NCI-H345 treated with DMSO at 0.1 percent for 48 hours (cell line): ENCODE data around the gene SLC25A53.

Experiments
- DNase-seq: peaks from one replicate; lab custom pipeline; 2025; ENCODE audit not compliant: unreplicated experiment; lab: John Stamatoyannopoulos, UW

The SLC25A53 gene, protein sequence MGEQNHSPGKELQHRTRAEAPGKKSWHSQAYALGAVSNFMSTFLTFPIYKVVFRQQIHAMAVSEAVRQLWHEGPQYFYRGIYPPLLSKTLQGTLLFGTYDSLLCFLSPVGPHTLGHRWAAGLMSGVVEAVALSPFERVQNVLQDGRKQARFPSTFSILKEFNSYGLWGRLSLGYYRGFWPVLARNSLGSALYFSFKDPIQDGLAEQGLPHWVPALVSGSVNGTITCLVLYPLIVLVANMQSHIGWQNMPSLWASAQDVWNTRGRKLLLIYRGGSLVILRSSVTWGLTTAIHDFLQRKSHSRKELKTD

DNA sequence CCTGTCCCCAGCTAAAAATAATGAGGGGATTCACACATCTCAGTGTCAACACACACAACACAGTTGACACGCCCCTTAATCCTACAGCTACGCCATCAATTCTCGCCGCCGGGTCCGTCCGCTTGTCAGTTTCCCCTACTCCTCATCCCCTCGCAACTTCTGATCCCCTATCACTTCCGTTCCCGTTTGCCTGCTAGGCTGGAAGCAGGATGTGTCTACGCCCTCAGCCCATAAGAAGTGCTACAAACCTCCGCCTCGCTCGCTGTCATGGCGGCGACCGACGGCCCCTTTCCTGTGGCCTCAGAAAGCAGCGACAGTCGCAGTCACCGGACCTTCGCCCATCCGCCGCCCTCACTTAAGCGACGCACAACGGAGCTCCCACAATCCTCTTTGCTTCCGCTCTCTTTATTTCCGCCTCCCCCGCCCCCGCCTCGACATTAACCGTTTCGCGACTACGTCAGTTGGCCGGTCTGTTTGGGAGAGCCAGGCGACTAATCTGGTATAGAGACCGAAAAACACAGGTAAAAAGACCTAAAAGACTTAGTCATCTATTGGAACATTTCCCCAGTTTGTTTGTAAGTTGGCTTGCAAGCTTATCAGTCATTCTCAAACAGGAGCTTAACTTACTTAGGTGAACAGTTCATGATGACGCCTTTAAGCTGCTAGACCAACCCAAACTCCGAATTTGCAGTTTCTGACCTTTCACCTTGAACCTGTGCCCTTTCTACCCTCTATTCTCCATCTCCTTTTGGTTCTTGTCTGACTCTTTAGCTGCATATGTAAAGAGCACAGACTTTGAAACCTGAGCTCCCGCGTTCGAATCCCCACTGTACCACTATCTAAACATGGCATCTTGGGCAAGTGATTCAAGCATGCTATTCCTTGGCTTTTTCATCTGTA lies at the start of gene SLC25A53:
SLC25A53 (minus strand) TSS at position 380 of the 900 bp plus-strand sequence. CDS start 51,752 bp downstream, outside the sequence.
- DNase-seq = peak; percentile 66

DNA sequence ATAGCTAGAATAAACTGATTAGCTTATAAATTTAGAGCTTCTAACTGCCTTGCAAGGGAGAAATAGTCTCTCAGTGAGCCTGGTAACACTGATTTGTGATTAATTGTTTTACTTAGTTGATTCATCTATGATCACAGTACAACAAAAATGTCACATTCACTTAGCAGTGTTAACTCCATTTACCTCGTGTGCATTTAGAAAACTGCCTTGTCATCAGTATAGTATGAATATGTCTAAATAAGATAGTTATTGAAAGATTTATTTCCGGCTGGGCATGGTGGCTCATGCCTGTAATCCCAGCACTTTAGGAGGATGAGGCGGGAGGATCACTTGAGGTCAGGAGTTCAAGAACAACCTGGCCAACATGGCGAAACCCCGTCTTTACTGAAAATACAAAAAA lies 48.7 kb upstream of the SLC25A53 start:
- DNase-seq = no peak

DNA sequence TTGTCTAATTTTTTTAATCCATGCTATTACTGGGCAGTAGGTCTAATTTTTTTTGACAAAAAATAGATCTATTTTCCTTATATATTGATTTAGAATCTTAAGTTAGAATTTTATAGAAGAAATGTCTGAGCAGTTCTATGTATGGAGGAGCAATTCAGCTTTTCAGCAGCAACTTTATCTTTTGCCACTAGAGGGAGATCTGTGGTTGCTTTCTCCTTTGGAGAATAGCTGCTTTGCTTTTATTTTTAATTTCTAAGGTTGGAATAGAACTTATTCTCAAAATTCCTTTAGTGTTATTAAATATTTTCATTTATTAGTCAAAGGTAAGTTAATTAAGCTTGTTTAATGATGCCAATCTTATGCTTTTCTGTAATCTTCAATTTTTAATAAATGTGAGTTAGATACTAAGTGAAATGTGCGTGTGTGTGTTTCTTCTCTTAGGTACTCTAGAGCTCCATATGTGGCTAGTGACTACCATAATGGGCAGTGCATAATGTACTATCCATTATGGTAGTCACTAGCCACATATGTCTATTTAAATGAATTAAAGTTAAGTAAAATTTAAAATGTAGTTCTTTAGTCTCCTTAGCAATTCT lies 38.8 kb upstream of the SLC25A53 start:
- no peak for DNase-seq

DNA sequence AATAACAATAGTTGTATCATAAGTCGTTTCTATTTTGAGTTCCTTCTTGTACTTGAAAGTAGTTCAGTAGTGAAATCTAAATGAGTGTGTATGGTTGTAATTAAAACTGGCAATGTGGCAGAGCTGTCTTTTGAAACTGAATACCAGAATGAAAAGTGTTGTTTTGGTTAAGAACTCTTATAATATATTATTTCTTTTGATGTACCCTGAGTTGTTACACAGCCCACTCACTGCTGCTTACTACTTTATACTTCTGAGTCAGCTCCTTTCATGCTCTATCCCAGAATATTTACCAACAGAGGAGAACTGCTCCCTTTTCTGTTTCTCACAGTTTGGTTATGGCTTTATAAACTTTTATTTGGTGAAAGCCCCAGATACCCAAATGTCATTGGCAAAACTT lies 38.2 kb upstream of the SLC25A53 start:
- DNase-seq = no peak

DNA sequence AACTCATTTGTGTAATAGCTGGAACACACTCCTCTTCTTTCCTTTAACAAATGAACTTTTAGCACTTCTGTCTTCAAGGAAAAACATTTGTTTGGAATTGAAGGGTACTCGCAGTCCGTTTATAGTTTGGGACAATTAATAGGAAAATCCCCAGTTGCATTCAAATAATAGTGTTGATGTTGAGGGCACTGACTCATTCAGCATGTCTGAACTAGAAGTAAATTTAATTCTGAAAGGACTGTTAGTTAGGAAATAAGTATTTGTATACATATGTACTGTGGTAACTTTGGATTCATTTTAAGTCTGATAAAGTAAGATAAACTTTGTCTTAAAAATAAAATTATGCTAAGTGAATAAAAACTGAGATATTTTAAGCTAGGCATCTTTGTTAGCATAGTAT lies 36.7 kb upstream of the SLC25A53 start:
- DNase-seq = no peak

DNA sequence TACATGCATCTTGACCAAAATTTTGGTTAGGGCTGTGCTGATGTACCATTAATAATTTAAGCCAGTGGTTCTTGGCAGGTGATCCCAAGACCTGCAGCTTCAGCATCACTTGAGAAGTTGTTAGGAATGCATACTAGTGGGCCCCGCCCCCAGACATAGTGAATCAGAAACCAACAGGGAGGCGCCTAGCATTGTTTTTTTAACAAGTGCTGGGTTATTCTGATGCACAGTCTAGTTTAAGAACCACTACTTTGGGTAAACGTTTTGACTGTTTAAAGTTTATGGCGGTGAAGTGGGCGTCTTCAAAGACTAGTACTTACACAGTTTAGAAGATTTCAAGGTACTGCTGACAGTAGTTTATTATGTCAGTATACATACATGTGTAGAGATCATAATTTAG lies 33.0 kb upstream of the SLC25A53 start:
- no peak for DNase-seq

DNA sequence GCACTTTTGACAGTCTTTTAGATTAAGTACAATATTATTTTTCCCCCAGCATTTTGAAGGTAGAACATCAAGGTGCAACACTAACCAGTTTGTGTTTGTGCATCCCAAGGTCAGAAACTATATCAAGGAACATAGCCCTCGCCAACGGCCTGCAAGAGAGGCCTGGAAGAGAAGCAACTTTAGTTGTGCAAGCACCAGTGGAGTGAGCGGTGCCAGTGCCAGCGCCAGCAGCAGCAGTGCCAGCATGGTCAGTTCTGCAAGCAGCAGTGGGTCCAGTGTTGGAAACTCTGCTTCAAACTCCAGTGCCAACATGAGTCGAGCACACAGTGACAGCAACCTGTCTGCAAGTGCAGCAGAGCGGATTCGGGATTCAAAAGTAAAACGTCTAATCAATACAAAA lies 31.1 kb upstream of the SLC25A53 start:
- DNase-seq = no peak

DNA sequence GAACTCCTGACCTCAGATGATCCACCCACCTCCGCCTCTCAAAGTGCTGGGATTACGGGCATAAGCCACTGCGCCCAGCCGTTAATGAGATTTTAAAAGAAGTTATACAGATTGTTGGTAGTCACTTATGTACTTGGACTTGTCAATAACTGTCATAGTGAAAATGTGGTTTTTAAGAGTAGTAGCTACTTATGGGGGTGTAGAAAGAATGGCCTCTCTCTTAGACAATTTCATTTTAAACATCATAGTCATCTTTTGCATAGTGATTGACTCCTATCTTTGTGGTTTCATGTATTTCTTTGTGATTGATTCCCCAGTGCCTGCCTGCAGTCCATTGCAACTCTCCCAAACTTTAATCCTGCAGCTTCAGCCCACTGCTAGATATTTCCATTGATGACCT lies 26.9 kb upstream of the SLC25A53 start:
- DNase-seq = no peak

DNA sequence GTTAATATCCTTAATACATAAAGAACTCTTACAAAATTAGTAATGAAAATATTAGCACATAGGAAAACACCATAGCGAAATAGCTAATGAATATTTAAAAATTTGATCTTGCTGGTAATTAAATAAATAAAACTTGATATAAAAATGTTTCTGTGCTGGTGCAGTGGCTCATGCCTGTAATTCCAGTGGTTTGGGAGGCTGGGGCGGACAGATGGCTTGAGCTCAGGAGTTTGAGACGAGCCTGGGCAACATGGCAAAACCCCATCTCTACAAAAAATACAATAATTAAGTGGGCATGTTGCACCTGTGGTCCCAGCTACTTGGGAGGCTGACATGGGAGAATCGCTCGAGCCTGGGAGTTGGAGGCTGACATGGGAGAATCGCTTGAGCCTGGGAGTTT lies 17.0 kb upstream of the SLC25A53 start:
- no peak for DNase-seq

DNA sequence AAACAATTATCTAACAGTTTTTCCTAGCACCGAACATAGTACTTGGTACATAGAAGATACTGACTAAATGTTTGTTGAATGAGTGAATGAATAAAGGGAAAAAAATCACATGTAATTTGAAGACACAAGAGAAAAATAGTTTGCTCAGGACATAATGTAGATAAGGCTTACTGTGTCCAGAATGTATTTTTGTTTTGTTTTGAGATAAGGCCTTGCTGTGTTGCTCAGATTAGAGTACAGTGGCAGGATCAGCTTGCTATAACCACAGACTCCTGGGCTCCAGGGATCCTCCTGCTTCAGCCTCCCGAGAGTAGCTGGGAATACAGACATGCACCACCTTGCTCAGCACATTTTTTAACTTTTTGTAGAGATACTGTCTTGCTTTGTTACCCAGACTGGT lies 16.0 kb upstream of the SLC25A53 start:
- no peak for DNase-seq

DNA sequence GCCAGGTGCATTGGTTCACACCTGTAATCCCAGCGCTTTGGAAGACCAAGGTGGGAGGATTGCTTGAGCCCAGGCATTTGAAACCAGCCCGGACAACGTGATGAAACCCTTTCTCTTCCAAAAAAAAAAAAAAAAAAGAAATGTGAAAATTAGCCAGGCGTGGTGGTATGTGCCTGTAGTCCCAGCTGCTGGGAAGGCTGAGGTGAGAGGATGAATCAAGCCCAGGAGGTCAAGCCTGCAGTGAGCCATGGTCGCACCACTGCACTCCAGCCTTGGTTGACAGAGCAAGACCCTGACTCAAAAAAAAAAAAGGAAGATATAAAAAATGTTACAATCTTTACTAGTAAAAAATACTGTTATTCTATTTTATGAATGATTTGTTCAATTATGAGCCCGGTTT lies 15.3 kb upstream of the SLC25A53 start:
- no peak for DNase-seq

DNA sequence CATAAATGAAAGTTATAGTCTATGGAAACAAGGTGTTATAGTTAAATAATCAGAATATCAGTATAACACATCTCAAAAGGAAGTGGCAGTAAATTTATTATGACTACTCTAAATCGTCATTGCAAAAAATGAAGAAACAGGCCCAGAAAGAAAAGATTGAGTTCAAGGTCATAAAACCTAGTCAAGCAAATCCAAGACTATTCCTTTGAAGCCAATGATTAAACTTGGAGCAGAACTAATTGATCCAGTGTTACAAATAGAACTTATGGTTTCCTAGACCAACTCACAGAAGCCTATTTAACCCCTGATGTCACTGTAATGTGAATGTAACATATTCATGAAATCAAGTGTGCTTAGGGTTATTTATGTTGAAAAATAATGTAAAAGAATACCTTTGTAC lies 11.3 kb upstream of the SLC25A53 start:
- no peak for DNase-seq

DNA sequence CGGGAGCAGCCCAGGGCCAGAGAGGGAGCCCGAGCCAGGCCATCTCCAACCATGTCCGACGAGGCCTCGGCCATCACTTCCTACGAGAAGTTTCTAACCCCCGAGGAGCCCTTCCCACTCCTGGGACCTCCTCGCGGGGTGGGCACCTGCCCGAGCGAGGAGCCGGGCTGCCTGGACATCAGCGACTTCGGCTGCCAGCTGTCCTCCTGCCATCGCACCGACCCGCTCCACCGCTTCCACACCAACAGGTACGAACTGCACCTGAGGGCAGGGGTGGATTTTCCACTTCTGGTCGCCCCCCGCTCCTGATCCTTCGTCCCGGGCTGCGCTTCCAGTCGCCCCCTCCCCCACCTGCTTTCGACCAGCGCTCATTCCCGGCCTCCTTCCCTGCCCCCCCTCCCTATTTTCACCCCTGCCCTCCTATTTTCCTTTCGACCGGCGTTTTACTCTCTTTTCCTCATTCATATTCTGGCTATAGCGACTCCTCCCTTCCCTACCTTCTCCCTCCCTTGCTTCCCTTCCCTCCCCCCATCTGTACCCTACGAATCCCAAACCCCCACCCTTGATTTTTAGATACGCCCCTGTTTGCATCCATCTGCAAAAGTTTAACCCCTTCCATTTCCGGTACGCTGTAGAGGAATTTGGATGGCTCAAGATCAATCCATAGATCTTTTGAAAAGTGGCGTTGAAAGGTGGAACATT lies 10.1 kb upstream of the SLC25A53 start:
- DNase-seq = no peak

DNA sequence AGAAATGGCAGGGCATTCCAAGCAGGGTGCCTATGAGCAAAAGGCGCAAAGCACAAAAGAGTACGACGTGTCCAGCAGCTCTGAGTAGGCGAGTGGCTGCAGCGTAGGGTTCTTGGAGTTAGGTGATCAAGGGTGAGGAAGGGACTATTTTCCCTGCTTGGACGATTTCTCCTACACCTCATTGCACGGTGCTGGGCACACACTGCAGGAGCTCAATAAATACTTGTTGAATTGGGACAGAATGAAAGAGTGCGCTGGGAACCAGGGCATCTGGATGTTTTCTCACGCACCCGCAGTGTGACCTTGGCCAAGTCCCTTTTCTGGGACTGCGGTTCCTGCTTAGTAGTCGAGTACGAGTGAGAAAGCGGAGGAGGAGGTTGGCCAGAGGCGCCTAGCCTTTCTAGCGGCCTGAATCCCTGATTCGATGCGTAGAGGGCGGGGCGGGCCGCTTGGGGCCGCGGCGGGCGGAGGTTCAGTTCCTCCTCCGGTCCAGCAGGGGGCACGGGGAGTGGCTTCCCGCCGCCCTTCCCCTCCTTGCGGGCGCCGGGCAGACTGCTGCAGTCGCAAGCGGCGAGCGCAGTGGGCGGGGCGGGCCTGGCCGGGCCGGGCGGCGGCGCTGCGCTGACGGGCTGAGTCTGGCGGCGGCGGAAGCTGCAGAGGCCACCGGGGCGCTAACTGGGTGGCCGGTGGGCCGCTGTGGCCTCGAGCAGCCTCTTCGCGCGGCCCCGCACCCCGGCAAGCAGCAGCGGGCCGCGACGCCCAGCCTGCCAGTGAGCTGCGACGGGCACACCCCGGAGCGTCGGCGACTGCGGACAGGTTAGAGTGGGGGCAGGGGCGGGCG lies 9.3 kb upstream of the SLC25A53 start, which contains the start of gene FAM199X:
FAM199X (plus strand) TSS at position 560 of the 841 bp plus-strand sequence. CDS start 333 bp downstream, outside the sequence.
- peak; percentile 76 for DNase-seq

DNA sequence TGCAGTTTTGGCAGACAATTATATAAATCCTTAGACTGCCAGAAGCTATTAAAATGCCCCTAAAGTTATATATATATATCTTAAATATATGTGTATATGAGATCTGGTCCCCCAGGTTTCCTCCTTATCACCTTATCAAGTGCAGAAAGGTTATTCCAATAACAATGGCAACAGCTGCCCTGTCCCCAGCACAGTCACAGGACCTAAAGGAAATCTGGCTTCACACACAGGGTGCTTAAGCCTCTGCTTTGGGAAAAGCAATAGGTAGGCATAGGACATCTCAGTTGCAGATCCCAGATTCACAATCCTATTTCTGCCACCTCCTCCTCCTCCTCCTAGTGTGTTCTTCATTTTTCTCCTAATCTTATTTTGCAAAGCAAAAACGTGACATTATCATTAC lies 5.8 kb downstream of the SLC25A53 start:
- DNase-seq = no peak

DNA sequence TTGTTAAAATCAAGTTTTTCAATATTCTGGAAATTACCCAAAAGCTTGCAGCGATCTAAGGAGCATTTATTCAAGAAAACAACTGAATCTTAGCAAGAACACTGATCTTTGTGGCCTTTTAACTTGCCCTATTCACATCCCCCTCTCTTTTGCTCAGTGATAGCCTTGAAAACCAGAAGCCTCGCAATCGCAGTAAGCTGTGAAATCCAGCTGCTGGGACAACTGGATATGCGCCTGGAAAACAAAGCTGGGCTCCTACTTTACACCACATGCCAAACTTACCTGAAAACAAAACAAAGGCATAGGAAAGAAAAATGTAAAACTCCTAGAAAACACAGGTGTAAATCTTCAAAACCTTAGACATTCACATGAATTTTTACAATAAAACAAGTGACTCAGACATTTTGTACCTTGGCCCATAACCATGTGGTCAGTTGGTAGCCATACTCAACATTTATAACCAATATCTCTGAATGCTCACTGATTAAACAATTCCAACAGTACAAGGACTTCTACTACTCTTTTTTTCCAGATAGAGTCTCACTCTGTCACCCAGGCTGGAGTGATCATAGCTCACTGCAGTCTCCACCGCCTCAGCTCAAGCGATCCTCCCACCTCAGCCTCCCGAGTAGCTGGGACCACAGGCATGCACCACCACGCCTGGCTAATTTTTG lies 15.6 kb downstream of the SLC25A53 start:
- no peak for DNase-seq

DNA sequence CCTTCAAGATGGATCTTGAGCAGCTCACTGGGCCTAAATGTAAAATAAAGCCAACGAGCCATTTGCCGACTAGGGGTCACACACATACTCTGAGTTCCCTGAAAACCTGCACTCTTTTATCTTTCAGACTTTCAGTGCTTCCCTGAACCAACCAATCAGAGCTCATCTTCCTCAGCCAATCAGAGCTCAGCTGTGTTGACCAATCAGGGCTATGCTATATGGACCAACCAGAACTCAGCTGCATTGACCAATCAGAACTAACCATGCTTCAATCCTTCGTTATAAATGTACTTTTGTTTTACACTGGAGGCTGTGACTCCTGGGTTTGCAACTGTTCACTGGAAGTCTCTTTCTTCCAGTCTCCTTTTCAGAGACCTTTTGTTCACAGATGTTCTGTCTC lies 19.3 kb downstream of the SLC25A53 start:
- DNase-seq = no peak

DNA sequence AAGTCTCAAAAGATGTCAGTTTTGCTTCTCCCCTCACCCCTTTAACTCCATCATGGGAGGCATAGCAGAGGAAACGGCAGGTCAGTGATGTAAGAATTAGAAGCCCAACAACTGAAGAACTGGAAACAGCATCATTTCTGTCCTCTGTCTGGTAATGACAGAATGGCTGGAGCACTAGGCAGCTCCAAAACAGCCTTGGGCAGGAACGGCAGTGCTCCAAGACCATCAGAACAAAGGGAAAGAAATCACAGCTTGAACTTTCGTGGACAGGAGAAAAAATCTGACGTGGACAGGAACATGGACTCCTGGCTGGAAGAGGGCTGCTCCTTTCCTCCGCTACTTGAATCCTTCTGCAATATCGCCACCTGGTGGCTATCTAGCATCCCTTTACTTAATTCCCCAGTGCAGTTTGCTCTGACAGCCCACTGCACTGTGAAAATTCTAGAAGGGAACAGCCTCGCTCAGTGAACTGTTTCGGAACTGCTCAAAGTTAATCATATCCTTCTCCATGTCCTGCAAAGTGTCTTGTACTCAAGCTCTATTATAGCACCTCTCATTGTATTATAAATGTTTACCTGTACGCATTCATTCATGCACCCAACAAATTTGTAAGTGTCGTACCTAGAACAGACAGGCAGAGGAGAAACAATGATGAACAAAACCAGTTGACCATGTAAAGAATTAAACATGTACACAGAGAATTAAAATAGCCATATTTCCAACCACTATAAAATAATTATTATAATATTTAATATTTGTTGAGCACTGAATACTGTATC lies 20.4 kb downstream of the SLC25A53 start:
- peak; percentile 59 for DNase-seq

DNA sequence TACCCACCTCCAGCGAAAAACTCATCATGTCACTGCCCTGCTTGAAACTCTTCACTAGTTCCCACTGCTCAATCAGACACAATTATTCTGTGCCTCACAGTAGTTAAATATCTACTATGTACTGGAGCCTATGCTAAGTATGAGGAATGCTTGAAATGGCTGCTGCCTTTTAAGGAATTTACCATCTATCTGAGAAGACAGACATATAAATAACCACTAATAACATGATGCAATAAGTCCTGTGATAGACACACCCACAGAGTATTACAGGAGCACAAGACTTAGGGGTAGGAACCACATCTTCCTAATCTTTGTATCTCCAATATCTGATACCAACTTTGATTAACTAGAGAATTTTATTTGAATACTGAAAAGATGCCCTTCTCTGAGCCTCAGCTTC lies 21.1 kb downstream of the SLC25A53 start:
- no peak for DNase-seq
